ENCODE results near the gene CDKAL1. TPM values are rescaled to one million over a fixed set of nuclear protein-coding genes. Genes with fewer than 3 reads are reported as not detected.

CDKAL1 gene
- total and polyA plus RNA-seq, 10 of the 15 experiments (the other 5 are each of a cell fraction or from before 2014, with no cell fraction given) = 10.7 to 26.9 (median 17.3) TPM

- ATAC-seq = peak; percentile 41
- H3K36me3 ChIP-seq (ENCODE audit: control insufficient read depth in 2 of 2, insufficient read depth in 2 of 2, low read length in 1 of 2) = peaks cover 0 to 3% of the 10 kb centered on the region in 2 experiments; a peak in 1 of 4 replicates
- no peak overlapping the region for H3K4me3 ChIP-seq
- no peak for FAIRE-seq
- no peak overlapping the region for H3K27ac ChIP-seq (ENCODE audit: control insufficient read depth, insufficient read depth)
- H3K27me3 ChIP-seq (replicated peaks in 1 of 2; ENCODE audit: control insufficient read depth in 2 of 2, insufficient read depth in 2 of 2, low read length in 1 of 2) = no peaks in the 10 kb centered on the region
- TSS peak; percentile 90 for BruUV-seq (replicated peaks)
- ChIA-PET SMC1A (ENCODE audit: uncharacterized antibody, unreplicated experiment) (interaction anchor here (0.8 to 2.5 kb wide), 10 partner anchors 9 to 232 kb away, joined by 3 to 15 read pairs (median 4); no protein-coding TSS in a partner anchor), RAD21 (ENCODE audit: unreplicated experiment) (interaction anchor here (0.8 to 1.2 kb wide), 3 partner anchors 36 to 225 kb away, joined by 3 read pairs; no protein-coding TSS in a partner anchor), POLR2A (no interaction called here), CTCF (interaction anchor here (0.7 to 2.5 kb wide), 6 partner anchors 18 to 799 kb away, joined by 3 to 12 read pairs (median 3); no protein-coding TSS in a partner anchor)
- in situ Hi-C loops (cut with MboI) = no loop called here
- TF ChIP-seq ASH2L (IDR thresholded peaks at IDR 0.05; ENCODE audit: borderline replicate concordance, low read depth) = no peak
- TF ChIP-seq ZBTB40 (IDR thresholded peaks at IDR 0.05; ENCODE audit: borderline replicate concordance) = 0 out of 2 replicates have a peak, but pooled peaks have one; percentile 46
- over 99% methylated on average over 9 of the region's 9 CpGs for WGBS (ENCODE audit: insufficient coverage, insufficient replicate concordance, low lambda C conversion rate, missing lambda C conversion rate)
- peaks cover 3% of the 10 kb centered on the region; the same call in 1 of the 2 replicates for H3K4me1 ChIP-seq (ENCODE audit: control insufficient read depth, insufficient read depth, low read length)
- H3K79me2 ChIP-seq (ENCODE audit: control insufficient read depth, insufficient read depth, low read length) = no peaks in the 10 kb centered on the region
- intact Hi-C loops (cut with micrococcal nuclease; ENCODE audit: unreplicated experiment) = no loop called here
- H3K4me2 ChIP-seq (ENCODE audit: control insufficient read depth, insufficient read depth) = no peak overlapping the region
- no peak overlapping the region for H3K9ac ChIP-seq (ENCODE audit: control insufficient read depth, insufficient read depth, low read length)
- H2AFZ ChIP-seq (ENCODE audit: control insufficient read depth, low read depth, low read length) = no peak overlapping the region
- H4K20me1 ChIP-seq (ENCODE audit: control insufficient read depth, insufficient read depth) = no peaks in the 10 kb centered on the region
- H3K9me3 ChIP-seq (replicated peaks; ENCODE audit: control insufficient read depth, insufficient read depth, low read length) = no peaks in the 10 kb centered on the region
- no peak for DNase-seq (ENCODE audit: low read depth, low spot score)
Measured at GRCh38 chr6:20790032-20790791, 256.0 kb downstream of the CDKAL1 start.
